Smooth muscle cell of the pulmonary artery (primary cell): ENCODE data around the gene TMEM169. TPM values are rescaled to one million over a fixed set of nuclear protein-coding genes. Genes with fewer than 3 reads are reported as not detected.

Source experiments
- total RNA-seq: library from RNA; depleted of rRNA; stranded (reverse); fragments of >200 nt; gene quantifications from 2 replicates; pipeline ENCODE4 v1.2.3, GENCODE V29; 2014

TMEM169 gene
- 0.26 and 0.83 TPM in 2 replicates for total RNA-seq

GRCh38 chr2:216081487-216082116 is at the start of gene TMEM169, which contains the start of gene PECR:
Gene TMEM169, plus strand, starts transcription at chr2:216081919. Its CDS starts 14,045 bp downstream, at chr2:216095964.
Gene PECR, minus strand, starts transcription at chr2:216081809. Its CDS starts 68 bp downstream, at chr2:216081741.

GRCh38 chr2:216108967-216109921 is 27.5 kb downstream of the TMEM169 start, which contains the start of gene XRCC5:
Gene XRCC5, plus strand, starts transcription at chr2:216109348. Its CDS starts 89 bp downstream, at chr2:216109437.

Other genes with a start within 250 kb of the TMEM169 start
- 2.8 and 4.4 TPM in 2 replicates for gene MREG, start 68.4 kb upstream of the TMEM169 start, total RNA-seq
- gene PECR, start 110 bp upstream of the TMEM169 start, total RNA-seq, result 14.0 and 17.8 TPM in 2 replicates
- gene XRCC5, start 27.4 kb downstream of the TMEM169 start, total RNA-seq, result 180 TPM in 2 replicates